Stimulated activated CD8-positive, alpha-beta memory T cell treated with anti-CD3 and anti-CD28 coated beads, Interleukin-15, amount 100 ng/mL, for 24 hours (primary cell): ENCODE measurements around the gene LHX2.

ENCODE experiments used
- DNase-seq: peaks from one replicate; pipeline ENCODE4 v3.0.0-alpha.2; 2020; ENCODE audit warnings: low read depth

Gene LHX2

GRCh38 chr9:124013309-124014210, 2.0 kb downstream of the LHX2 start:
- DNase-seq = no peak

GRCh38 chr9:124014211-124014955, 2.8 kb downstream of the LHX2 start:
- no peak for DNase-seq

GRCh38 chr9:124014956-124015660, 3.5 kb downstream of the LHX2 start:
- no peak for DNase-seq

- no peak for DNase-seq
These were observed 4.1 kb downstream of the LHX2 start for GRCh38 chr9:124015661-124016131.

GRCh38 chr9:124016175-124017050, 4.8 kb downstream of the LHX2 start:
- no peak for DNase-seq

DNA sequence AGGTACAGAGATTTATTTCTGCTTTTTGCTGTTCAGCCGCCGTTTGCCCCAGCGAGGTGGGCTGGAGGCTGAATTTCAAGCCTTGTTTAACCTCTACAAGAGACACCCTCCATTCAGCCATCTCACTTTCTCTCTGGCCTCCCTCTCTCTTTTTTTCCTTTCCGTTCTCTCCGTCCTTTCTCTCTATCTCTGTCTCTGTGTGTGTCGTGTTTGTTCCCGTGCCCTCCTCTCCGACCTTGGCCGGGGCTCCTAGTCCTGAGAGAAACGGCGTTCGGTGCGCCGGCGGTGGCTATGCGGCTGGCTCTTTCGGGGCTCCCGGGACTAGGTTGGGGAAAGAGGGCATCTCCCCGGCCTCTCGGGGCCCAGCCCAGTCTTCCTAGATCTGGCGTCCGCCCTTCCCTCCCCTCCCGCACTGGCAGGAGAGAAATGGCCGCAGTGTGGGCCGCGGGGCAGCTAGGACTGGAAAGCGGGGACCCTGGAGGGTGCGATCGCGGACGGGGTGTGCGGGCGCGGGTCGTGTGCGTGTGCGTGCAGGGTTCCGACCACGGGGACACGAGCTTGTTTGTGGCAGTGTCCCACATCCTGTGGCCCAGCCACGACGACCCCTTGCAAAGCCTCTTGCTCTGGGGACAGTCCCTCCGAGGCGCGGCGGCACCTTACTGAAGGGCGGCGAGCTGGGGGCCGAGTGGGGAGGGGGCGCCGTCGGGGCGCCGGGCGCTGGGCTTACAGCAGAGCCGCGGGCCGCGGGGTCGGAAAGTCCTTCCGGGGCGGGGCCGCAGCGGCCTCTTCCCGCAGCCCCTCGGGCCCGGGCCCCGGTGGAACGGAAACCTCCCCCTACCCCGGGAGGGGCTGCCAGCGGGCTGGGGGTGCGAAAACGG, 5.7 kb downstream of the LHX2 start:
- DNase-seq = no peak

DNA sequence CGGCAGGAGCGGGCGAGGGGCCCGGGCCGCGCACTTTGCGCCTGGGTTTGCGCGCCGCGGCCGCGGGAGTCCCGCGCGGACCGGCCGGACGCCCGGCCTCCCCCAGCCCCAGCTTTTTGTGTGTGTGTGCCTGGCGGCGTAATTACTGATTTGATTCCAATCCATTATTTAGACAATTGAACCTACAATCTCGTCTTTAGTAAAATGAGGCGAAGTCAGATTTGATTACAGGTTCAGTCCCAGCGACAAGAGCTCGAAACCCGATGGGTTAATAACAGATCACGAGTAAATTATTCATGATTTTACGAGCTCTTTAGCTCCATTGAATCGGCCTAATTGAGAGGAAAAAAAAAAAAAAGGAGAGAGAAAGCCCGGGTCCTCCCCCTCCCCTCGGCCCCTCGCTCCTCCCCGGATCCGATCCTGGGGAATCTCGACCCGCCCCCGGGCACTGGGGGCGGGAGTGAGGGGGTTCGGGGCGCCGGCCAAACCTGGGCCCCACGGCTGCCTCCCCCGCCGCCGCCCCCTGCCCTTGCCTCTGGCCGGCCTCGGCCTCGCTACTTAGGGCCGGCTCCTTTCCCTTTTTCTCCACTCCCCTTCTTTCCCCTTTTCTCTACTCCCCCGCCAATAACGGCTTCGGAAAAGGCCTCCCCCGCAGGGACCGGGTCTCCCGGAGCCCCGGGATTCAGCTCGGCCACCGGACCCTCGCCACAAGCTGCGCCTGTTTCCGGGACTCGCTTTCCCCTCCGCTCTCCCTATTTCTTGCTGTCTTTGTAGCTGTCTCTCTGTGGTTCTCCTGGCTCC, 6.6 kb downstream of the LHX2 start:
- DNase-seq = no peak

GRCh38 chr9:124018730-124019697, 7.4 kb downstream of the LHX2 start:
- no peak for DNase-seq

DNA sequence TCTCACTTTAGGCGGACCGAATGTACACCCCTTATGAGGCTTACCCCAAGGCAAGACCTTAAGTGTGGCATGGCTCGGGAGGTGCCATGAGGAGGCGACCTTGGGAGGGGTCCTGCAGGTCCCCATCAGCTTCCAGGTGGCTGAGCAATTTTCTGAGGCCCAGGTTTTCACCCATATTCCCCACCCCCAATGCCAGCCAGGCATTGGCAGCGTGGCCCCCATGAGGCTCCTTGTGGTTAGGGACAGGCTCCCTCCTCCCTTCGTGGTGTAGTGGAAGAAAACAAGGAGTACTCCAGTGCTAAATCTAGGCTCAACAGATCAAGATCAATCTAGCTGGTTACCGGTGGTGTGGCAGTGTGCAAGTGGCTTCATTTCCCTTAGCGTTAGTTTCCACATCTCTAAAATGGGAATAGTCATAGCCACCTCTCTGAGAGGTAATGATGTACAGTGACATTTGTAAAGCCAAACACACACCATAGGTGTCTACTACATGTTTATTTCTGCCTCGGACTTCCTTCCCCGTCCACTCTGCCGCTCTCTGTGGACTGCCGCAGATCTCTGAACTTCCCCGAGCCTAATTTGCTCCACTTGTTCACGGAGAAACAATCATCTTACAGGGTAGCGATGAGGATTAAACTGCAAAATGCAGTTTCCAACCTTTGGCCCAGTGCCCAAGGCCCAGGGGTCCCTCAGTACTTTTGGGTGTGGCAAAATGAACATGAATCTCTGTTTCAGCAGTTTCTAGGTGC, 8.4 kb downstream of the LHX2 start:
- DNase-seq = no peak

DNA sequence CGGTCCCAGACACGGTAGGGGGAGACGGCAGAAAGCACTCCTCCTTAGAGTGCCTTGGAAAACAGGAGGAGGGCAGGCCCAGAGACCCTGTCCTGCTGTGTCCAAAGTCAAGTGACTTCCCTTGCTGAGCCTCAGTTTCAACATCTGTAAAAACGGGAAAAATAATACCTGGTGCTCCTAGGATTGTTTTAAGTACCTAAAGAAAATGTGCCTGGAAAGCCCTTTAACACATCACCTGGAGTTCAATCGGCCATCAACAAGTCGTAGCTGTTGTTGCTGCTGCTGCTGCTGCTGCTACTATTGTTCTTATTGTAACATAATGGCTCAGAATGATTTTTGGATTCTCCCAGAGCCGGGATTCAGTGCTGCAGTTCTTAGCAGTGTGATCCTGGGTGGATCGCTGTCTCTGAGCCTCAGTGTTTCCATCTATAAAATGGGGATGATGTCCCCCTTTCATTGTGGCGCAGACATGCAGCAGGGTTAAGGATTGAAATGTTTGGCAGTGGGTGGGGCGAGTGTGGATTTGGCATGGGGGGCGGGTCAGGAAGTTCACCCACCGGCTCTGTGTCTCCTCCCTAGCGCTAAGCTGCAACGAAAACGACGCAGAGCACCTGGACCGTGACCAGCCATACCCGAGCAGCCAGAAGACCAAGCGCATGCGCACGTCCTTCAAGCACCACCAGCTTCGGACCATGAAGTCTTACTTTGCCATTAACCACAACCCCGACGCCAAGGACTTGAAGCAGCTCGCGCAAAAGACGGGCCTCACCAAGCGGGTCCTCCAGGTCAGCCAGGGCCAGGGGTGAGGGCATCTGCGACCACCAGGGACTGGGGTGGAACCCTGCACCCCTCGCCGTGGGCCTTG, 9.2 kb downstream of the LHX2 start:
- no peak for DNase-seq

DNA sequence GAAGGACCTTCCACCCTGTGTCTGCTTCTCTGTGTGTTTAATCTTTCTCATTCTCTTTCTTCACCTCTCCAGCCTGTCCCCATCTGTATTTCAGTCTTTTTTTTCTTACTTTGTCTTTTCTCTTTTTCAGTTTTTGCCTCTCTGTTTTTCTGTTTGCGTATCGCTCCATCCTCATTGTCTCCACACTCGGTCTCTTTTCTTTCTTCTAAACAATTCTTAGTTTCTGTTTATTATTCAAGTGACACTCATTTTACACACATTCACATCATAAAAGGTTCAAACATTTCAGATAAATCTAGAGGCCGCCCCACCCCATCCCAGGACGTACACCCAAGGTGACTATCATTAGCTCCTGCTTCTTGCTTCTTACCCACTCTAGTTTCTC, 9.8 kb downstream of the LHX2 start:
- DNase-seq = no peak

- no peak for DNase-seq
These were observed 10.9 kb downstream of the LHX2 start for GRCh38 chr9:124022201-124023121.

DNA sequence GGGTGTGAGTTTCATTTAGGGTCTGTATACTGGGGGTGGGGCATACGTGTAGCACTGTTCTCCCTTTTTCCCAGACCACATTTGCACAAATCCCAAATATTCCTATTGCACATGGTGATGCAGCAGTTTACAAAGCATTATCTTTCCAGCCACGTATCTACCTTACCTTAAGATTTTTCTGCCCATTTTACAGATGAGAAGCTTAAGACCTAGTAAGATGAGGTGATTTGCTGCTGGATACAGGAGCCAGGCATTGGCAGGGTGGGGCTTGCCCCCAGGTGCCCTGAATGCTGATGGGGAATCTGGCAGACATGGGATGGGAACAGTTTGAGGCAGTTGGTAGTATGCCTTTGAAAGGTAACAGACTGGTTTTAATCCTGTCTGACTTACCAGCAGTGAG, 12.5 kb downstream of the LHX2 start:
- DNase-seq = no peak

GRCh38 chr9:124029617-124030016, 18.0 kb downstream of the LHX2 start:
- no peak for DNase-seq

DNA sequence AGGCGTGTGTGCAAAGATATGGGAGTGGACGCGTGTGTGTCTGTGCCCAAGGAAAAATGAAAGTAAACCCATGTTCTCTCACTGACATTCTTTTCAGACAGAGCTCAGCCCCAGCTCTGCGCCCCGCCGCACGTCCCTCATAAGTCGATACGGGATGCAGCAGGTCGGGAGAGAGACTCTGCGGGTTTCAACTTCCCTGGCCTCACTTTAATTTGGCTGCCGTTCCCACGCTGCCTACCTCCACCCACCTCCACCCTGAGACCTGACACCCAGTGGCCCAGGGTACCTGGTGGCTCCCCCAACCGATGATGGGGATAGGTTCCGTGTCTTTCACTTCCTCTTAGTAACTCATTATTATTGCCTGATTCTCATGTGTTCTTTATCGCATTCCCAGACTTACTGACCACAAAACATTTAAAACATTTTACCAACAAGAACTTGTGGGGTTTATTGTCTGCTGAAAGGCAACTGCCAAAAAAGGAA, 19.4 kb downstream of the LHX2 start:
- no peak for DNase-seq

DNA sequence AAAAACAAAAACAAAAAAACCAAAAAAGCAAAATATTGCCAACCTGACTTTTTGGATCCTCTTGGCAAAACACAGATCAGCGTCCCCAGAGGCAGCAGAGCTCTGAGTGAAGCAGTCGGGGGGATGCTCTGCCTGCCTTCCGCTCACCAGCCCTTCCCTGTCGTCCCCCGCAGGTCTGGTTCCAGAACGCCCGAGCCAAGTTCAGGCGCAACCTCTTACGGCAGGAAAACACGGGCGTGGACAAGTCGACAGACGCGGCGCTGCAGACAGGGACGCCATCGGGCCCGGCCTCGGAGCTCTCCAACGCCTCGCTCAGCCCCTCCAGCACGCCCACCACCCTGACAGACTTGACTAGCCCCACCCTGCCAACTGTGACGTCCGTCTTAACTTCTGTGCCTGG, 20.7 kb downstream of the LHX2 start:
- no peak for DNase-seq
